Transverse colon (tissue), 3 donors: ENCODE data around the gene LMO2.

ENCODE experiments used
- CTCF ChIP-seq, 5 experiments: fragments of 200-600 bp in 3 of 5; fragments of 450-650 bp in 2 of 5; sonication (generic) in 3 of 5; IDR thresholded peaks; 1 replicate in 2 of 5; 2 replicates in 3 of 5; pipeline ENCODE4 v1.5.1; 2016 to 2017; ENCODE audit warnings: antibody characterized with exemption in 5 of 5, inconsistent platforms in 3 of 5, mild to moderate bottlenecking in 2 of 5, moderate library complexity in 1 of 5
- EP300 ChIP-seq: sonication (generic); formaldehyde crosslinking; IDR thresholded peaks from one replicate; pipeline ENCODE4 v1.6.1; 2017; ENCODE audit warnings: antibody characterized with exemption, low read depth
- POLR2A ChIP-seq: fragments of 450-650 bp; IDR thresholded peaks from one replicate; pipeline ENCODE4 v1.6.1; 2016; ENCODE audit warnings: antibody characterized with exemption, mild to moderate bottlenecking, moderate library complexity

- TF ChIP-seq CTCF (IDR thresholded peaks at IDR 0.05): no peak
- TF ChIP-seq EP300: no peak
- TF ChIP-seq POLR2A: no peak
Observed at GRCh38 chr11:33866936-33867335, 24.9 kb downstream of the LMO2 start.
